Stimulated activated naive CD4-positive, alpha-beta T cell (primary cell): ENCODE measurements around the gene DRC1.

Source experiments
- DNase-seq, 6 experiments: peaks; one replicate each; lab custom pipeline; 2025; lab: John Stamatoyannopoulos, UW

The DRC1 gene

GRCh38 chr2:26477911-26478253 lies 76.2 kb downstream of the DRC1 start, which contains the start of gene OTOF:
OTOF (minus strand) TSS chr2:26478124.
- no peak for DNase-seq

DNA sequence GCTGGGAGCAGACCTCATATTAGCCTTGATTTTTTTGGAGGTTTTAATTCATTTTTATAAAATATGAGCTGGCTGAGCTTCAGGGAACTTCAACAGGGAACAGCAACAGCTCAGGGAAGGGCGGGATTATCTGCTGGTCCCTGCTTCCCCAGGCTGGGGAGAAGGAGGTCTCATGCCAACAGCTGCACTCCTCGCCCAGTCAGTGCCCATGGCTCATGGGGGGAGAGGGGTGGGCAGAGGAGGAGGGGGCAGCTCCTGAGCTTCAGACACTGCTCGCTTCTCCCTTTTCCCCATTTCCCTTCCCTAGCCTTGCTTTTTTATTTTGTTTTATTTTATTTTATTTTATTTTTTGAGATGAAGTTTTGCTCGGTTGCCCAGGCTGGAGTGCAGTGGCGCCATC lies 76.6 kb downstream of the DRC1 start:
- DNase-seq = no peak

- DNase-seq = no peak
These were observed 77.5 kb downstream of the DRC1 start for GRCh38 chr2:26479131-26479788.

GRCh38 chr2:26479789-26480565 lies 78.3 kb downstream of the DRC1 start:
- DNase-seq = no peak

- DNase-seq = no peak
These were observed 79.1 kb downstream of the DRC1 start for GRCh38 chr2:26480566-26481423.

DNA sequence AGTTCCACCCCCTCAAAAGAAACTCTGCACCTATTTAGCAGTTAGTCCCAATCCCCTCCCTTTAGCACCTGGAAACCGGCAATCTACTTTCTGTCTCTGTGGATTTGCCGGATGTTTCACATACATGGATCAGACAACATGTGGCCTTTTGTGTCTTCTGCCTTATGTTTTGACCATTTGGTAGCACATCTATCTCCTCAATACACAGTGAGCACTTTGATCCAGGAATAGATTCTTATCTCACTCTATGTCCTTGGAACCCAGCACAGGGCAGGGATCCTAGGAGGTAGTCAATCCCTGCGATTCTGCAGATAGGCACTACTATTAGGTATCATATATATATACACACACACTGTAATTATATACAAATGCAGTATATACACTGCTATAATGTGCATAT lies 80.0 kb downstream of the DRC1 start:
- DNase-seq = no peak

- no peak for DNase-seq
These were observed 80.7 kb downstream of the DRC1 start for GRCh38 chr2:26482211-26483026.

GRCh38 chr2:26483027-26483326 lies 81.3 kb downstream of the DRC1 start:
- DNase-seq = no peak

DNA sequence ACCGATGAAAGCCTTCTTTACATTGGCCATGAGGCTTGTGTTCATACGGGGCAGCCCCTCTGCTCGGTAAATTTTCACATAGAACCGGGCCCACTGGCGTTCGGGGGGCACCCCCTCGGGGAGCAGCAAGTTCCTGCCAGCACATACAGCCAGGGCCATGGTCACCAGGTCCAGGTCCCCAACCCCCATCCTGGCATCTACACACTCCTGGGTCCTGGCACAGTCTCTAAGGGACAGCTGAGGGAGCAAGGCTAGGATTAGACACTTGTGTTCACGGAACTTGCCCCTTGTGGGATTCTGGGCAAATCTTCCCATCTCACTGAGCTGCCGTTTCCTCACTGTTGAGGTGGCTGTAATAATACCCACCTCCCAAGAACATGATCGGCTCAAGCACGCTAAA lies 81.8 kb downstream of the DRC1 start:
- no peak for DNase-seq

- DNase-seq = no peak
These were observed 82.3 kb downstream of the DRC1 start for GRCh38 chr2:26483957-26484565.

DNA sequence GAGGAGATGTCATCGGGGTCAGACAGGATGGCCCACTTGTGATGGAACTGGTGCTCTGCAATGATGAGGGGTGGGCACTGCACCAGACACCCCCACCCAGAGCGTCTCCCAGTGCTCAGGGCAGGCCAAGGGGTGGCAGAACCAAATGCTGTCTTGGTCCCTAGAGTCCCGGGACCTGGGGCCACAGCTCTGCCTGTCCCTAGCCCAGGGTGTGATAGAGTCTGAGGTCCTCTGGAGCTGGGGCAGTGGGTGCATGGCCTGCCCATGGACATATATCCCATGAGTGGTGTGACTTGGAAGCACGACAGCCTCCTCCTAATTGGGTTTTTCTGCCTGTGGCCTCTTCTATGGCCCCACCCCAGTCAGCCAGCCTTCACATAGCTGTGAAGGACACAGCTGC lies 82.9 kb downstream of the DRC1 start:
- DNase-seq = no peak

DNA sequence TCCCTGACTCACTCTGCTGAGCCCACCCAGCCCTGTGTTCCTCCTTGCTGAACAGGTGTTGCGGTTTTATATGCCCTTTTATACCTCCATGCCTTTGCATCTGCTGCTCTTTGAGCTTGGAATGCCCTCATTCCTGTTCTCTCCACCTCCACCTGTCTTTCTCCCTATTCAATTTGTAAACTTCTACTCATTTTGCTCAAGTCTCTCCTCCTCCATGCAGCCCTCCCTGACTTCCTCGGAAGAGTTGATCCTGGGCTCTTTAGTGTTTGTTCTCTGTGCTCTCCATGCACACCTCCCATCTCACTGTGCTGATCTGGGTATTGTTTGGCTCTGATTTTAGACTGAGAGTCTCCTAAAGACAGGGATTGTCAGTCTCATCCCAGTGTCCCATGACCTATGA lies 83.4 kb downstream of the DRC1 start:
- DNase-seq = no peak

DNA sequence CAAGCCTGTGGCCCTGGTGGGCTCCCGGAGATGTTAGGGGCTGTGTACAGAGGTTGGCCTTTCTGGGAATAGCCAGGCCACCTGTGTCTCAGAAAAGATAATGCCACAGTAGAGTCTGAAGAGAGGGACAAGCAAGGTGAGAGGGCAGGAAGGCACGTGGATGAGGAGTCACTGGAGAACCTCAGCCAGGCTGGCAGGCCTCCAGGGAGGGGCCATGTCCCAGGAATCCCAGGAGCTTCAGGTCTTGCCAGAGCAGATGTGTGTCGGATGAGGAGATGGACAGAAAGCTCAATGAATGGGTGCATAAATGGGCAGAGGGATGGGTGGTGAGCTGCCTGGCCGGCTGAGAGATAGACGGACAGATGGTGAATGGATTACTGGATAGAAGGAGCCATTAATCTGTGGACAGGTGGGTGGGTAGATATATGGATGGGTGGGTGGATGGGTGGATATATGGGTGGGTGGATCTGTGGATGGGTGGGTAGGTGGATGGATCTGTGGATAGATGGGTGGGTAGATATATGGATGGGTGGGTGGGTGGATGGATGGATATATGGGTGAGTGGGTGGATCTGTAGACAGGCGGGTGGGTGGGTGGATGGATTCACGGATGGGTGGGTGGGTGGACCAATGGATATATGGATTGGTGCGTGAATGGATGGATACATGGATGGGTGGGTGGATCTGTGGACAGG lies 84.2 kb downstream of the DRC1 start:
- DNase-seq = no peak

DNA sequence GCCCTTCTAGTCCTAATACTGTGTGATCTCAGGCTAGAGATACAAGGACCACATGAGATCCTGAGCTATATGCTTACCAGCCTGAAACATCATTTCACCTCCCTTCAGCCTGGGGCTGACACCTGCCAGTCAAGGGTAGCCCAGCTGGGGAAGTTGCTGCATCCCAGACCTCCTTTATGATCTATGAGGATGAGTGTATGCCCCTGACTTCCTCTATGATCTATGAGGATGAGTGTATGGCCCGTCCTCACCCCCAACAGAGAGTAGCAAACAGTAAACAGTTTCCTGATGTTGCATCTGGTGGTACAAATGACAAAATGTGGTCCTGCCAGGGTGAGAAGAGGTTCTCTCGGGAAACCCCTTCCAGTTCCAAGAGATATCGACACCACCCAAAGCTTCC lies 85.1 kb downstream of the DRC1 start:
- DNase-seq = no peak

GRCh38 chr2:26487192-26487591 lies 85.5 kb downstream of the DRC1 start:
- no peak for DNase-seq

- no peak for DNase-seq
These were observed 86.9 kb downstream of the DRC1 start for GRCh38 chr2:26488463-26489212.

DNA sequence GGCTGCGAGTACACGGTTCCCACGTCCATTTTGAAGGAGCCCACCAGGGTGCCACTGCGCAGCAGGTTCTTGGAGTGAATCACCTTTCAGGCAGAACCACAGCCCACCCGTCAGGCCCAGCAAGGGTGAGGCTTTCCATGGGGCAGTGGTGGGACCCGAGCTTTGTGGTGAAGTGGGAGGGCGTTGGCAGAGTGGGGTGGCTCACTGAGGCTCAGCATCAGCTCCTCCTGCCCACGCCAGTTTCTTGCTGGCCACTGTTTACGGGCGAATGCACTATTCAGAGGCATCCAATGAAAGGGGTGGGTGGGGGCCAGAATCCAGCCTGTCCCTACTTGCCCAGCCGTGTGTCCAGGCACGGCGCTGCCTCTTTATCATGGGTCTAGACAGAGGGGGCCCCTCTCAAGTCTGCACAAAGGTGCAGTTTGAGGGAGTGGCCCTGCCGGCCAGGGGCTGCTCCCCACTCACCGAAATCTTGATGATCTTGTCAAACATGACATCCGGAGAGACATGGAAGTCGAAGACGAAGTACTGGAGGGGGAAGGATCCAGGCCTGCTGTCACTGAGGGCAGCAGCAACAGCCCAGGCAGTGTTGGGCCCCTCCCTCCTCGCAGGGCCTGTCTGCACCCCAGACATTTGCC lies 87.6 kb downstream of the DRC1 start:
- no peak for DNase-seq

DNA sequence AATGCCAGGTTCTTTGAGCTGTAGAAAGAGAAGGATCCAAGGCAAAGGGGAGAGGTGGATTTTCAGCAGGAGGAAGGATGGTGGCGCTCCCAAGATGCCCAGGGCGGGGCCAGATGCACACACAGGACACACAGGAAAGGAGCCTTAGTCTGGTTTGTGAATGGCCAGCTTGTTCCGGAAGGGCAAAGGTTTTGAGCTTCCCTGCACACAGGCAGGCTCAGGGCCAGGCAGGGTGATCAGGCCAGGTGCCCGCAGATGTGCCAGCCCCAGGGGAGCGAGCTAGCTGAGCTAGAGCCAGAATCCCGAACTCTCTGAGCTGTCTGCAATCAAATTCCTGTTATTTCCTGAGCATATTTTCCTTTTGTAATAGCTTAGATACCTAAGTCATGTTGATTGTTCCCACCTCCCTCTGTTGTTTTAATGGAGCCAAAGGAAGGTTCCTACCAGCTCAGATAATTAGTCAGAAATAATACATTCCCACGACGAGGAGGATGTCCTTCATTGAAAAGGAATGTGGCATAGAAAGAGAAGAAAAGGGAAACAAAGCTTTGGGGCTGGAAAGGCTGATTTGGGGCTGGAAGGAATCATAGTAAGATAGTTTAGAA lies 89.9 kb downstream of the DRC1 start:
- no peak for DNase-seq

DNA sequence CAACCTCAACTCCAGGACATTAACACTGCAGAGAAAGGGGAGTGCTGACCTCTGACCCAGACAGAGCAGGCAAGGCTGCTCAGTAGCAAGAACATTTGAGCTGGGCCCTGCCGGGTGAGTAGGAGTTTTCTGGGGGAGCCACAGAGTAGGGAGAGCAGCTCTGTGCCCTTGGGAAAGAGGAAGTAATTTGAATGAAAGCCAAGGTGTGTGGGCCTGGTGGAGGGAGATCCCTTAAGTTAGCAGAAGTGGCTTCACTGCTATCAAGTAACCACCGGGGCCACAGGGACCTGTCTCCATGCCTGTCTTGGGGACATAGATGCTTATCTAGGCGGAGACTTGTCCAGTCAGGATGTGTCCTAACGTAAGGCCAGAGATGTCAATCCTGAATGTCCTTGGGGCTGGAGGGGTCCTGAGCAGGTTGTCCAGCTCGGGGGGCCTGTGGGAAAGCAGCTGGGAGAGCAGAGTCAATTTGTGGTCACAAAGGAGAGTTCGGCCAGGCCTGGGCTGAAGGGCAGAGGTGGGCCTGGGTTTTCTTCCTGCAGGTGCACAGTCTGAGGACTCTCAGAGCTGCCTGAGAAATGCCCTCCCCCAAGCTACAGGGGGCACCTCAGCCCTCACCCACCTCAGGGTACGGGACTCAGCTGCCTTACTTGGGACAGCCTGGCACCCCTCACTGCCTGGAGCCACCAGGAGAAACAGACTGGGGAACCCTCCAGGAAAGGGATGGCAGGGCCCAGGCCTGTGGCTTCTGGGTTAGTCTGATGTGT lies 91.2 kb downstream of the DRC1 start:
- no peak for DNase-seq
